TTC549 (cell line): Measurements from ENCODE around the gene DCAF8.
A peak's percentile ranks its signal among the peaks of the same experiment; 100 is the strongest.

Experiments used
- FAIRE-seq: peaks from 2 replicates; lab custom pipeline; 2012; peaks lifted over from hg19 to GRCh38; lab: Jason Lieb, UNC

Gene DCAF8

DNA sequence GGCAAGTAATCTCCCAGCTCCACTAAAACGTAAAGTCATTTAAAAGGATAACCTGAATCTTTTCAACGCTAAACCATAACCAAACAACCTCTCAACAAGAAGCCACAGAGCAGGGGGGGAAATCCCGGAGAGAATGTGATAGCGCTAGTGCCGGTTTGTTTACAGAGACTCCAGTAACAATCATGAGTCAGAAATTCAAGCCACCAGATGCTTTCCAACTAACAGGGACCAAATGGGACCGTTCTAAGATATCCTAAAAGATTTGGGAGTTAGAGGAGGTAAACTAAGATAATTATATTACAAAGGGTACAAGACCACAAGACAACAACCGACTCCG, 825 bp downstream of the DCAF8 start:
- peak; percentile 15 for FAIRE-seq

- FAIRE-seq = no peak
These were observed 1.7 kb downstream of the DCAF8 start for GRCh38 chr1:160260406-160261382.

- no peak for FAIRE-seq
These were observed 4.1 kb downstream of the DCAF8 start for GRCh38 chr1:160258177-160258798.

GRCh38 chr1:160257411-160258015, 4.8 kb downstream of the DCAF8 start:
- no peak for FAIRE-seq

DNA sequence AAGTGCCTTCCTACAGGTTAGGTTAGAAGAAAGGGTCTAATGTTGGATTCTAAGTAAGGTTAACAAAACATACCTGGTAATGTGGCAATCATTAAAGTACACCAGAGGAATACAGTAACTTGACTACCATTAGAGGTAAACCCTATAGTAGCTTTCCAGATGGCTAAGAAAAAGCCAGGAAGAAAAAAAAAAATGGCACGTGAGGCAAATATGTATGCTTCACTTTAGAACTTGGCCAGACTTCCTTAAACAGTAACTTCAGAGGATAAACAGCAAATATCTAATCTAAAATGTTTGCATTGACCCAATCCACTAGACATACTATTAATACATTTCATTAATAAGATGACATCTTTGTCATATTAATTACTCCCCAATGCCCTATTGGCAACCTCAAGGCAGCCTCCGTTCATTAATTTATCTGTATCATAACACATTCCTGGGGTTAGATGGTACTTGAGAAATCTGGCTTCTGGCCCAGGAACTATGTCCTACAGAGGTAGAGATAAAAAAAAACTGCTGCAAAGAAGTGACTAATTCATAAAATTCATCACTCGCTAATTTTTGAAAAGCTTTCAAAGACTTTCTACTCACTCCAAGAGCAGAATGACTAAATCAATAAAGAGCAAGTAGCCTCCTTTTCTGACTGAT, 5.8 kb downstream of the DCAF8 start:
- FAIRE-seq = no peak

DNA sequence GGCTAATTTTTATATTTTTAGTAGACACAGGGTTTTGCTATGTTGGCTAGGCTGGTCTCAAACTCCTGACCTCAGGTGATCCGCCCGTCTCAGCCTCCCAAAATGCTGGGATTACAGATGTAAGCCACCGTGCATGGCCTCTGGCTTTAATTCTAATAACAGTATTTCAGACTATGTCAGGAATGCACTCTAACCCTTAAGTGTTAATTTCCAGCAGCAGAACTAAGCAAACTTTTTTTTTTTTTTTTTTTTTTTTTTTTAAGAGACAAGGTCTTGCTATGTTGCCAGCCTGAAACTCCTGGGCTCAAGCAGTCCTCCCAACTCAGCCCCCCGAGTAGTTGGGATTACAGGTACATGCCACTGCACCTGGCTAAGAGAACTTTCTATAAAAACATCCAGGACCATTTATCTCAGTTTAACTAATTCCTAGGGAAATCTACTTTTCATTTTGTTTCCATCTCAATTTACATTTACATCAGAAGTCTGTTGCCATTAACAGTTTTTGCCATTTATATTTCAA, 6.5 kb downstream of the DCAF8 start:
- FAIRE-seq = no peak

GRCh38 chr1:160251687-160252526, 10.4 kb downstream of the DCAF8 start:
- FAIRE-seq = peak; percentile 98

DNA sequence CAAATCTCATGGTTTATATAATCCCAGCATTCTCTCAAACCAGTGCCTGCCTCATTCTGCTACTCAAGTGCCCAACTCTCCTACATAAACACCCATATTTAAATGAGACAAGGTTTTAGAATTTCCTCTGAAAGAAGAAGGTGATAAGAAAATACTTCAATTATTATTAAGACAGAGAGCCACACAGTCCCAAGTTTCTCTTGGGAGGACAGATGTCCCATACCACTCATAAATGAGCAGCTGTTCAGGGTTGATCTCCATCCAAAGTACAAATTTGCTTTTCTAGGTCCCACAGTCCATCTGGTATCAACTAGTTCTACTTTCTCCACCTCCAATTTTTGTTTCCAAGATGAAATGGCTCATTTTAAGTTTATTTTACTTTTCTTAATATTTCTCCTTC, 11.3 kb downstream of the DCAF8 start:
- no peak for FAIRE-seq

GRCh38 chr1:160247053-160247452, 15.3 kb downstream of the DCAF8 start:
- no peak for FAIRE-seq

DNA sequence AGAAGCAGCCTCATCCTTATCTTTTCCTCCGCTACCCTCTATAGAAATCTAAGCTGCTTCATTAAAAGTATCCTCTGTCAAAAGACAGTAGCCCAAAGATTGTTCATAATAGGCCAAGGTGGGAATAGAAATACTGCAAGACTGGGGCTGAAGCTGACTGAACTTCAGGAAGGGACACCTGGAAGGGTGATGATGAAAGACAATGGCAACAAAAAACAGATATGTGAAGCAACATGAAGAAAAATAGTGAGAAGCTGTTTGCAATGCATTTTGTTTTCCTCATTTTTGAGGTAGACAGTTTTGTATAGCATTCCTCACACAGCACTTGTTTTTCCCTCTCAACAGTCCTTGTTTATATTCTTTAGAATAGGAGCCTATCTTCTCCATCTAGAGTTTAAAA, 16.9 kb downstream of the DCAF8 start:
- no peak for FAIRE-seq

GRCh38 chr1:160244209-160244608, 18.1 kb downstream of the DCAF8 start:
- no peak for FAIRE-seq

DNA sequence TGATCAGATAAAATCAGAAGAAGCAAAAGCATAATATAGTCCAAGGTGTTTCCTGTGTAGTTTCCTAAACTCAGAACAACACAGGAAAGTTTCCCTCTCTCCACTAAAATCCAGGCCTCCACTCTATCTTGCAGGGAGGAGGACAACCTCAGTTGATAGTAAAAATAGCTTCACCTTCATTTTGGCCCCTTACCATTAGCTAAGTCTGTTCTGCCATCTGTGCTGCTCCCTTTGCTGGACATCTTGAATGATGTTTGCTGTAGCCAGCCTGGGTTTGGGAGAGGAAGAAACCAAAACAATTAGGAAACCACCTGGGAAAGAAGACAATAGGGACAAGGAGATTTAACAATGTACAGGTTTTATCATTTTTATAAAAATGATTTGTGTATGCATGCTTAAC, 18.6 kb downstream of the DCAF8 start:
- FAIRE-seq = no peak

DNA sequence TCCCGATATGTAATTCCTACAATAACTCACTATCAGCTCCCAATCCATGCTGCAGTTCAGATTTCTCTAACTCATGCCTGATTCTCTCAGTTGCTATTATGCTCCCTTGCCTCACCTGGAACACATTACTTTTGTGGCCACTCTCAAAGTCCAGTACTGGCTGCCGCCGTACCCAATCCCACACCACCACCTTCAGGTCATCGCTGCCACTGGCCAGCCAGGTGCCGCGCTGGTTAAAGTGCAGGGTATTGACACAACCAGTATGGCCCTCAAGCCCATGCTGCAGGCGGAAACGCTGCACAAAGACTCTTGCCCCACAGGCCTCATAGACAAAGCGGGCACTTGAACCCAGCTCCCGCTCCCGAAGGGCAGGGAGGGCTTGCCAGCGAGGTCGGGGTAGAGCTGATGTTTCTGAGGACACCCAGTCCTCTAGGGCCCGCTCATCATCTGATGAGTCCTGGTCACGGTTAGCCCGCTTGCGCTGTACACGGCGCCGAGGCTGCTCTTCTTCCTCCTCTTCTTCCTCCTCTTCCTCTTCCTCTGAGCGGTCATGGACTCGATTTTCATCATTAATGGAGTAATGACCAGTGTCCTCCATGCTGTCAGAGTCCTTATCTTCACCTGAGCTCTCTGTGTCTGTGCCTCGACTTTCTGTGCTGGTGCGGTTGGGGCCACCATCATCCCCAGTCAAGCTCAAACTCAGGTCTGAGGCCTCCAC, 22.6 kb downstream of the DCAF8 start:
- no peak for FAIRE-seq

- FAIRE-seq = no peak
These were observed 23.9 kb downstream of the DCAF8 start for GRCh38 chr1:160238408-160238807.

GRCh38 chr1:160237558-160237957, 24.8 kb downstream of the DCAF8 start:
- no peak for FAIRE-seq

GRCh38 chr1:160236806-160237205, 25.5 kb downstream of the DCAF8 start:
- no peak for FAIRE-seq

- peak; percentile 34 for FAIRE-seq
These were observed 29.4 kb downstream of the DCAF8 start for GRCh38 chr1:160232911-160233310.

- FAIRE-seq = no peak
These were observed 33.9 kb downstream of the DCAF8 start for GRCh38 chr1:160228431-160228830.

GRCh38 chr1:160227561-160227960, 34.8 kb downstream of the DCAF8 start:
- FAIRE-seq = no peak

DNA sequence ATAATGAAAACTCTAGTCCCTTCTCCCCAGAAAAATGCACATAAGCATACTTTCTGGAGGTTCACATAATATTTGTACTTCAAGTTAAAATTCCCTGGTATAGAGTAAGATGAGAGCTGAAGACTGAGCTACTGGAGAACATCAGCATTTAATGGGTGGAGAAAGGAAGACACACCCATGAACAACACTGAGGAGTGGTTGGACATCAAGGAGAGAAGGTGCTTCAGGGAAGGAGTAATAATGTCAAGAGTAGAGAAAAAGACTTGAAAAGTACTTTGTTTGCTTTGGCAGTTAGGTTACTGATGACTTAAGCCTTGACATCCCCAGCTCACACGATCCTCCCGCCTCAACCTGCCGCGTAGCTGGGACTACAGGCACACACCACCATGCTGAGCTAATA, 35.3 kb downstream of the DCAF8 start:
- no peak for FAIRE-seq

GRCh38 chr1:160226623-160227022, 35.7 kb downstream of the DCAF8 start:
- no peak for FAIRE-seq
